HG03571 (cell line): ENCODE results near the gene FOXC2.
"Not testable (repeated sequence)": the region's sequence is repeated elsewhere in the genome, so short reads cannot be mapped to it uniquely, and the experiment has no call there.

Experiments used
- ATAC-seq: cut with Tn5 transposase; IDR thresholded peaks from one replicate; pipeline ENCODE4 v1.9.1; 2021; ENCODE audit not compliant: unreplicated experiment

Gene FOXC2

GRCh38 chr16:86585821-86586611 lies 19.4 kb downstream of the FOXC2 start:
- ATAC-seq: no peak

- ATAC-seq: no peak
These were observed 20.9 kb downstream of the FOXC2 start for GRCh38 chr16:86587487-86587886.

GRCh38 chr16:86587955-86588354 lies 21.3 kb downstream of the FOXC2 start:
- ATAC-seq: not testable (repeated sequence)

GRCh38 chr16:86590501-86591144 lies 24.0 kb downstream of the FOXC2 start:
- ATAC-seq: no peak

- ATAC-seq: no peak
These were observed 24.6 kb downstream of the FOXC2 start for GRCh38 chr16:86591270-86591669.

GRCh38 chr16:86593913-86594620 lies 27.4 kb downstream of the FOXC2 start:
- ATAC-seq: no peak

- no peak for ATAC-seq
These were observed 28.1 kb downstream of the FOXC2 start for GRCh38 chr16:86594721-86595120.

- no peak for ATAC-seq
These were observed 29.5 kb downstream of the FOXC2 start for GRCh38 chr16:86595983-86596605.

GRCh38 chr16:86597126-86597879 lies 30.7 kb downstream of the FOXC2 start:
- ATAC-seq: no peak

- ATAC-seq: no peak
These were observed 31.4 kb downstream of the FOXC2 start for GRCh38 chr16:86597880-86598606.

- ATAC-seq: no peak
These were observed 32.3 kb downstream of the FOXC2 start for GRCh38 chr16:86598607-86599565.

- ATAC-seq: no peak
These were observed 34.7 kb downstream of the FOXC2 start for GRCh38 chr16:86601356-86601755.

- ATAC-seq: no peak
These were observed 35.9 kb downstream of the FOXC2 start for GRCh38 chr16:86602521-86602920.

- peak; percentile 75 for ATAC-seq
These were observed 38.0 kb downstream of the FOXC2 start for GRCh38 chr16:86604436-86605193.

GRCh38 chr16:86605950-86606349 lies 39.3 kb downstream of the FOXC2 start:
- no peak for ATAC-seq

- no peak for ATAC-seq
These were observed 41.7 kb downstream of the FOXC2 start for GRCh38 chr16:86608301-86608747.

GRCh38 chr16:86609115-86609514 lies 42.5 kb downstream of the FOXC2 start:
- ATAC-seq: no peak

- no peak for ATAC-seq
These were observed 43.0 kb downstream of the FOXC2 start for GRCh38 chr16:86609661-86610060.
